SK-N-SH treated with all-trans-retinoic acid at 6 μM for 48 hours (cell line): ENCODE data around the gene BOLA3.

ENCODE experiments used
- ATAC-seq: fragments of 200-7000 bp; cut with Tn5 transposase; 3 replicates; pipeline ENCODE4 v1.9.1; 2020; ENCODE audit warnings: mild to moderate bottlenecking, moderate library complexity
- ARNTL ChIP-seq: fragments of 450-650 bp; formaldehyde crosslinking; IDR thresholded peaks from 2 replicates; pipeline ENCODE4 v1.5.0; 2020; ENCODE audit warnings: low read depth, mild to moderate bottlenecking, moderate library complexity, borderline replicate concordance
- BACH2 ChIP-seq: fragments of 250-450 bp; sonication (Bioruptor Pico); IDR thresholded peaks from 2 replicates; pipeline ENCODE4 v1.9.0; 2021; ENCODE audit warnings: mild to moderate bottlenecking, borderline replicate concordance
- CSDC2 ChIP-seq: fragments of 250-450 bp; sonication (Bioruptor Pico); IDR thresholded peaks from 2 replicates; pipeline ENCODE4 v1.5.0; 2020; ENCODE audit warnings: mild to moderate bottlenecking, moderate library complexity
- ESRRG ChIP-seq: fragments of 250-450 bp; sonication (Bioruptor Pico); IDR thresholded peaks from 2 replicates; pipeline ENCODE4 v1.6.1; 2021; ENCODE audit warnings: mild to moderate bottlenecking
- GLIS3 ChIP-seq: fragments of 250-450 bp; sonication (Bioruptor Pico); IDR thresholded peaks from 2 replicates; pipeline ENCODE4 v1.5.0; 2020; ENCODE audit warnings: mild to moderate bottlenecking, moderate library complexity
- ISL1 ChIP-seq: fragments of 250-450 bp; sonication (Bioruptor Pico); IDR thresholded peaks from 2 replicates; pipeline ENCODE4 v2.1.2; 2022; ENCODE audit warnings: mild to moderate bottlenecking, moderate library complexity
- OSR1 ChIP-seq: fragments of 250-450 bp; sonication (Bioruptor Pico); IDR thresholded peaks from 2 replicates; pipeline ENCODE4 v1.8.0; 2022; ENCODE audit warnings: moderate library complexity, mild to moderate bottlenecking, inconsistent platforms
- POU6F1 ChIP-seq: fragments of 250-450 bp; sonication (Bioruptor Pico); IDR thresholded peaks from 2 replicates; pipeline ENCODE4 v1.8.0; 2021; ENCODE audit warnings: low read depth, mild to moderate bottlenecking, moderate library complexity, borderline replicate concordance
- PPARA ChIP-seq: fragments of 250-450 bp; sonication (Bioruptor Pico); IDR thresholded peaks from 2 replicates; pipeline ENCODE4 v1.5.0; 2020; ENCODE audit warnings: mild to moderate bottlenecking, borderline replicate concordance
- RARB ChIP-seq: fragments of 250-450 bp; sonication (Bioruptor Pico); IDR thresholded peaks from 2 replicates; pipeline ENCODE4 v1.8.0; 2021; ENCODE audit warnings: mild to moderate bottlenecking, moderate library complexity
- SNAI2 ChIP-seq: fragments of 250-450 bp; sonication (Bioruptor Pico); IDR thresholded peaks from 2 replicates; pipeline ENCODE4 v1.5.0; 2020; ENCODE audit warnings: mild to moderate bottlenecking, moderate library complexity
- TCF4 ChIP-seq: fragments of 250-450 bp; sonication (Bioruptor Pico); IDR thresholded peaks from 2 replicates; pipeline ENCODE4 v1.8.0; 2021; ENCODE audit warnings: mild to moderate bottlenecking, moderate library complexity, borderline replicate concordance
- TOX ChIP-seq: fragments of 250-450 bp; sonication (Bioruptor Pico); IDR thresholded peaks from 2 replicates; pipeline ENCODE4 v1.8.0; 2021; ENCODE audit warnings: mild to moderate bottlenecking, moderate library complexity, borderline replicate concordance
- TSHZ2 ChIP-seq: fragments of 250-450 bp; sonication (Bioruptor Pico); IDR thresholded peaks from 2 replicates; pipeline ENCODE4 v1.5.0; 2020; ENCODE audit warnings: mild to moderate bottlenecking, moderate library complexity
- ZC3H10 ChIP-seq: fragments of 250-450 bp; sonication (Bioruptor Pico); IDR thresholded peaks from 2 replicates; pipeline ENCODE4 v1.5.1; 2021; ENCODE audit warnings: mild to moderate bottlenecking, moderate library complexity
- ZFP3 ChIP-seq: fragments of 250-450 bp; sonication (Bioruptor Pico); IDR thresholded peaks from 2 replicates; pipeline ENCODE4 v1.5.0; 2020; ENCODE audit warnings: mild to moderate bottlenecking, moderate library complexity
- ZFP30 ChIP-seq: fragments of 450-650 bp; formaldehyde crosslinking; IDR thresholded peaks from 2 replicates; pipeline ENCODE4 v1.5.0; 2022; ENCODE audit warnings: mild to moderate bottlenecking, moderate library complexity
- ZNF70 ChIP-seq: fragments of 450-650 bp; formaldehyde crosslinking; IDR thresholded peaks from 2 replicates; pipeline ENCODE4 v1.5.0; 2020; ENCODE audit warnings: mild to moderate bottlenecking, moderate library complexity
- ZNF8 ChIP-seq: fragments of 450-650 bp; formaldehyde crosslinking; IDR thresholded peaks from 2 replicates; pipeline ENCODE4 v1.5.0; 2020; ENCODE audit warnings: mild to moderate bottlenecking, moderate library complexity
- TF ChIP-seq, protein P1 (sequence below): fragments of 250-450 bp; sonication (Bioruptor Pico); IDR thresholded peaks from 2 replicates; pipeline ENCODE4 v1.8.0; 2020; ENCODE audit warnings: mild to moderate bottlenecking, moderate library complexity, borderline replicate concordance
- TF ChIP-seq, protein P2 (sequence below): fragments of 250-450 bp; sonication (Bioruptor Pico); IDR thresholded peaks from 2 replicates; pipeline ENCODE4 v1.5.1; 2021; ENCODE audit warnings: mild to moderate bottlenecking, moderate library complexity
- TF ChIP-seq, protein P3 (sequence below): fragments of 250-450 bp; sonication (Bioruptor Pico); IDR thresholded peaks from 2 replicates; pipeline ENCODE4 v1.5.1; 2020; ENCODE audit warnings: low read depth, mild to moderate bottlenecking, moderate library complexity

The BOLA3 gene

DNA sequence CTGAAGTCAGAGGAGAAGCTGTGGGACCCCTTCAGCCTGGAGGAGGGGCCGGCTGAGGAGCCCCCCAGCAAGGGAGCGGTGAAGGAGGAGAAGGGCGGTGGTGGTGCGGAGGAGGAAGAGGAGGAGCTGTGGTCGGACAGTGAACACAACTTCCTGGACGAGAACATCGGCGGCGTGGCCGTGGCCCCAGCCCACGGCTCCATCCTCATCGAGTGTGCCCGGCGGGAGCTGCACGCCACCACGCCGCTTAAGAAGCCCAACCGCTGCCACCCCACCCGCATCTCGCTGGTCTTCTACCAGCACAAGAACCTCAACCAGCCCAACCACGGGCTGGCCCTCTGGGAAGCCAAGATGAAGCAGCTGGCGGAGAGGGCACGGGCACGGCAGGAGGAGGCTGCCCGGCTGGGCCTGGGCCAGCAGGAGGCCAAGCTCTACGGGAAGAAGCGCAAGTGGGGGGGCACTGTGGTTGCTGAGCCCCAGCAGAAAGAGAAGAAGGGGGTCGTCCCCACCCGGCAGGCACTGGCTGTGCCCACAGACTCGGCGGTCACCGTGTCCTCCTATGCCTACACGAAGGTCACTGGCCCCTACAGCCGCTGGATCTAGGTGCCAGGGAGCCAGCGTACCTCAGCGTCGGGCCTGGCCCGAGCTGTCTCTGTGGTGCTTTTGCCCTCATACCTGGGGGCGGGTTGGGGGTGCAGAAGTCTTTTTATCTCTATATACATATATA is 46.0 kb downstream of the BOLA3 start:
- TF ChIP-seq ARNTL (CRISPR knock-in tag): no peak
- TF ChIP-seq ZNF70 (CRISPR knock-in tag): no peak
- no peak for TF ChIP-seq TSHZ2 (CRISPR knock-in tag)
- TF ChIP-seq ZNF8 (CRISPR knock-in tag): no peak
- no peak for TF ChIP-seq ZFP30 (CRISPR knock-in tag)
- ATAC-seq: no peak

- TF ChIP-seq ZFP3 (CRISPR knock-in tag): no peak
- no peak for TF ChIP-seq POU6F1 (CRISPR knock-in tag)
- no peak for TF ChIP-seq ARNTL (CRISPR knock-in tag)
- no peak for TF ChIP-seq PPARA (CRISPR knock-in tag)
- no peak for TF ChIP-seq TOX (CRISPR knock-in tag)
- TF ChIP-seq ZFP30 (CRISPR knock-in tag): no peak
- TF ChIP-seq, protein P1, sequence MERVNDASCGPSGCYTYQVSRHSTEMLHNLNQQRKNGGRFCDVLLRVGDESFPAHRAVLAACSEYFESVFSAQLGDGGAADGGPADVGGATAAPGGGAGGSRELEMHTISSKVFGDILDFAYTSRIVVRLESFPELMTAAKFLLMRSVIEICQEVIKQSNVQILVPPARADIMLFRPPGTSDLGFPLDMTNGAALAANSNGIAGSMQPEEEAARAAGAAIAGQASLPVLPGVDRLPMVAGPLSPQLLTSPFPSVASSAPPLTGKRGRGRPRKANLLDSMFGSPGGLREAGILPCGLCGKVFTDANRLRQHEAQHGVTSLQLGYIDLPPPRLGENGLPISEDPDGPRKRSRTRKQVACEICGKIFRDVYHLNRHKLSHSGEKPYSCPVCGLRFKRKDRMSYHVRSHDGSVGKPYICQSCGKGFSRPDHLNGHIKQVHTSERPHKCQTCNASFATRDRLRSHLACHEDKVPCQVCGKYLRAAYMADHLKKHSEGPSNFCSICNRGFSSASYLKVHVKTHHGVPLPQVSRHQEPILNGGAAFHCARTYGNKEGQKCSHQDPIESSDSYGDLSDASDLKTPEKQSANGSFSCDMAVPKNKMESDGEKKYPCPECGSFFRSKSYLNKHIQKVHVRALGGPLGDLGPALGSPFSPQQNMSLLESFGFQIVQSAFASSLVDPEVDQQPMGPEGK (CRISPR knock-in tag): no peak
- TF ChIP-seq OSR1: no peak
- TF ChIP-seq, protein P2, sequence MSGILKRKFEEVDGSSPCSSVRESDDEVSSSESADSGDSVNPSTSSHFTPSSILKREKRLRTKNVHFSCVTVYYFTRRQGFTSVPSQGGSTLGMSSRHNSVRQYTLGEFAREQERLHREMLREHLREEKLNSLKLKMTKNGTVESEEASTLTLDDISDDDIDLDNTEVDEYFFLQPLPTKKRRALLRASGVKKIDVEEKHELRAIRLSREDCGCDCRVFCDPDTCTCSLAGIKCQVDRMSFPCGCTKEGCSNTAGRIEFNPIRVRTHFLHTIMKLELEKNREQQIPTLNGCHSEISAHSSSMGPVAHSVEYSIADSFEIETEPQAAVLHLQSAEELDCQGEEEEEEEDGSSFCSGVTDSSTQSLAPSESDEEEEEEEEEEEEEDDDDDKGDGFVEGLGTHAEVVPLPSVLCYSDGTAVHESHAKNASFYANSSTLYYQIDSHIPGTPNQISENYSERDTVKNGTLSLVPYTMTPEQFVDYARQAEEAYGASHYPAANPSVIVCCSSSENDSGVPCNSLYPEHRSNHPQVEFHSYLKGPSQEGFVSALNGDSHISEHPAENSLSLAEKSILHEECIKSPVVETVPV (CRISPR knock-in tag): no peak
- TF ChIP-seq ISL1: no peak
- no peak for TF ChIP-seq ZNF70 (CRISPR knock-in tag)
- no peak for TF ChIP-seq TCF4 (CRISPR knock-in tag)
- TF ChIP-seq CSDC2 (CRISPR knock-in tag): no peak
- TF ChIP-seq RARB (CRISPR knock-in tag): no peak
- no peak for TF ChIP-seq ESRRG (CRISPR knock-in tag)
- TF ChIP-seq, protein P3, sequence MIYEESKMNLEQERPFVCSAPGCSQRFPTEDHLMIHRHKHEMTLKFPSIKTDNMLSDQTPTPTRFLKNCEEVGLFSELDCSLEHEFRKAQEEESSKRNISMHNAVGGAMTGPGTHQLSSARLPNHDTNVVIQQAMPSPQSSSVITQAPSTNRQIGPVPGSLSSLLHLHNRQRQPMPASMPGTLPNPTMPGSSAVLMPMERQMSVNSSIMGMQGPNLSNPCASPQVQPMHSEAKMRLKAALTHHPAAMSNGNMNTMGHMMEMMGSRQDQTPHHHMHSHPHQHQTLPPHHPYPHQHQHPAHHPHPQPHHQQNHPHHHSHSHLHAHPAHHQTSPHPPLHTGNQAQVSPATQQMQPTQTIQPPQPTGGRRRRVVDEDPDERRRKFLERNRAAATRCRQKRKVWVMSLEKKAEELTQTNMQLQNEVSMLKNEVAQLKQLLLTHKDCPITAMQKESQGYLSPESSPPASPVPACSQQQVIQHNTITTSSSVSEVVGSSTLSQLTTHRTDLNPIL (CRISPR knock-in tag): no peak
- no peak for TF ChIP-seq ZC3H10
Observed at GRCh38 chr2:74100254-74101216, 47.2 kb downstream of the BOLA3 start.

GRCh38 chr2:74099835-74100234 is 47.9 kb downstream of the BOLA3 start:
- TF ChIP-seq ESRRG (CRISPR knock-in tag) (no peak), TCF4 (CRISPR knock-in tag) (no peak), PPARA (CRISPR knock-in tag) (no peak), TSHZ2 (CRISPR knock-in tag) (no peak), RARB (CRISPR knock-in tag) (no peak), BACH2 (CRISPR knock-in tag) (no peak), GLIS3 (no peak), ZC3H10 (no peak), SNAI2 (CRISPR knock-in tag) (no peak), ARNTL (CRISPR knock-in tag) (no peak)
- TF ChIP-seq, protein P2 (CRISPR knock-in tag): no peak
- no peak for ATAC-seq

More at GRCh38 chr2:74100254-74101216, 47.2 kb downstream of the BOLA3 start:
- ATAC-seq: no peak; the same call in 2 of the 3 replicates
